ENCODE measurements around the gene RAB5IF. TPM values are rescaled to one million over a fixed set of nuclear protein-coding genes. Genes with fewer than 3 reads are reported as not detected.

RAB5IF gene
- polyA plus RNA-seq, 1 experiment: 92.4 TPM

- Histone ChIP-seq H3K27me3 (ENCODE audit: control insufficient read depth, insufficient read depth, low read length) (no peaks in the 10 kb centered on the region), H3K4me3 (ENCODE audit: low read depth, low read length) (no peak overlapping the region), H3K36me3 (ENCODE audit: control insufficient read depth, insufficient read depth, low read length) (no peaks in the 10 kb centered on the region)
- TF ChIP-seq, protein P1, sequence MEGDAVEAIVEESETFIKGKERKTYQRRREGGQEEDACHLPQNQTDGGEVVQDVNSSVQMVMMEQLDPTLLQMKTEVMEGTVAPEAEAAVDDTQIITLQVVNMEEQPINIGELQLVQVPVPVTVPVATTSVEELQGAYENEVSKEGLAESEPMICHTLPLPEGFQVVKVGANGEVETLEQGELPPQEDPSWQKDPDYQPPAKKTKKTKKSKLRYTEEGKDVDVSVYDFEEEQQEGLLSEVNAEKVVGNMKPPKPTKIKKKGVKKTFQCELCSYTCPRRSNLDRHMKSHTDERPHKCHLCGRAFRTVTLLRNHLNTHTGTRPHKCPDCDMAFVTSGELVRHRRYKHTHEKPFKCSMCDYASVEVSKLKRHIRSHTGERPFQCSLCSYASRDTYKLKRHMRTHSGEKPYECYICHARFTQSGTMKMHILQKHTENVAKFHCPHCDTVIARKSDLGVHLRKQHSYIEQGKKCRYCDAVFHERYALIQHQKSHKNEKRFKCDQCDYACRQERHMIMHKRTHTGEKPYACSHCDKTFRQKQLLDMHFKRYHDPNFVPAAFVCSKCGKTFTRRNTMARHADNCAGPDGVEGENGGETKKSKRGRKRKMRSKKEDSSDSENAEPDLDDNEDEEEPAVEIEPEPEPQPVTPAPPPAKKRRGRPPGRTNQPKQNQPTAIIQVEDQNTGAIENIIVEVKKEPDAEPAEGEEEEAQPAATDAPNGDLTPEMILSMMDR (IDR thresholded peaks at IDR 0.05; ENCODE audit: insufficient read depth, low read depth, low read length): no peak
- ChIA-PET CTCF (interaction anchor here (1.2 kb wide), 1 partner anchor 28 kb away, joined by 3 read pairs; no protein-coding TSS in a partner anchor), POLR2A (no interaction called here)
- no peak for DNase-seq (ENCODE audit: low read depth)
Measured at GRCh38 chr20:36644706-36645095, 39.1 kb downstream of the RAB5IF start.

GRCh38 chr20:36645353-36645752, 39.8 kb downstream of the RAB5IF start:
- no peak for DNase-seq (ENCODE audit: low read depth)
- Histone ChIP-seq H3K36me3 (ENCODE audit: control insufficient read depth, insufficient read depth, low read length) (no peaks in the 10 kb centered on the region), H3K4me3 (ENCODE audit: low read depth, low read length) (no peak overlapping the region), H3K27me3 (ENCODE audit: control insufficient read depth, insufficient read depth, low read length) (no peaks in the 10 kb centered on the region)
- POLR2A ChIA-PET: no interaction called here
- CTCF ChIA-PET: no interaction called here
- TF ChIP-seq, protein P1 (IDR thresholded peaks at IDR 0.05; ENCODE audit: insufficient read depth, low read depth, low read length): no peak

- POLR2A ChIA-PET: no interaction called here
- CTCF ChIA-PET: no interaction called here
- Histone ChIP-seq H3K27me3 (ENCODE audit: control insufficient read depth, insufficient read depth, low read length) (no peaks in the 10 kb centered on the region), H3K4me3 (ENCODE audit: low read depth, low read length) (no peak within 1 kb of the TSS), H3K36me3 (ENCODE audit: control insufficient read depth, insufficient read depth, low read length) (no peaks in the 10 kb centered on the region)
- TF ChIP-seq, protein P1 (IDR thresholded peaks at IDR 0.05; ENCODE audit: insufficient read depth, low read depth, low read length): no peak
- no peak for DNase-seq (ENCODE audit: low read depth)
Measured at GRCh38 chr20:36645998-36646397, 40.4 kb downstream of the RAB5IF start, which contains the start of gene SLA2. SLA2 (minus strand) TSS chr20:36646196; CDS start chr20:36641335, 4,861 bp downstream.

- Histone ChIP-seq H3K36me3 (ENCODE audit: control insufficient read depth, insufficient read depth, low read length) (no peaks in the 10 kb centered on the region), H3K4me3 (ENCODE audit: low read depth, low read length) (no peak overlapping the region), H3K27me3 (ENCODE audit: control insufficient read depth, insufficient read depth, low read length) (no peaks in the 10 kb centered on the region)
- POLR2A ChIA-PET: no interaction called here
- TF ChIP-seq, protein P1 (IDR thresholded peaks at IDR 0.05; ENCODE audit: insufficient read depth, low read depth, low read length): no peak
- CTCF ChIA-PET: no interaction called here
- DNase-seq (ENCODE audit: low read depth): no peak
Measured at GRCh38 chr20:36646678-36647077, 41.1 kb downstream of the RAB5IF start.

GRCh38 chr20:36647196-36648121, 41.9 kb downstream of the RAB5IF start:
- no peak overlapping the region for H3K4me3 ChIP-seq (ENCODE audit: low read depth, low read length)
- no peak for DNase-seq (ENCODE audit: low read depth)
- H3K27me3 ChIP-seq (ENCODE audit: control insufficient read depth, insufficient read depth, low read length): no peaks in the 10 kb centered on the region
- CTCF ChIA-PET: interaction anchor here (1.2 kb wide), 1 partner anchor 9 kb away, joined by 3 read pairs; no protein-coding TSS in a partner anchor
- no peaks in the 10 kb centered on the region for H3K36me3 ChIP-seq (ENCODE audit: control insufficient read depth, insufficient read depth, low read length)
- POLR2A ChIA-PET: no interaction called here
- TF ChIP-seq, protein P1 (IDR thresholded peaks at IDR 0.05; ENCODE audit: insufficient read depth, low read depth, low read length): no peak

All from BJ (cell line).